Measurements from ENCODE around the gene LRRC14B.

- TF ChIP-seq POLR2A (IDR thresholded peaks at IDR 0.05): no peak
- TF ChIP-seq POLR2AphosphoS5 (IDR thresholded peaks at IDR 0.05): no peak
- TF ChIP-seq EP300 (IDR thresholded peaks at IDR 0.05): no peak
- no peak for TF ChIP-seq CTCF (IDR thresholded peaks at IDR 0.05)
Observed at GRCh38 chr5:181566-181965, 9.7 kb upstream of the LRRC14B start.
